Erythroblast (primary cell): ENCODE data around the gene ATG4D.

Source experiments
- GATA1 ChIP-seq: IDR thresholded peaks from 2 replicates; pipeline ENCODE4 v1.6.1; 2011; ENCODE audit warnings: low read depth, mild to moderate bottlenecking, control low read depth, low read length, moderate library complexity
- POLR2A ChIP-seq: IDR thresholded peaks from 2 replicates; pipeline ENCODE4 v1.6.1; 2011; ENCODE audit warnings: mild to moderate bottlenecking, low read length

DNA sequence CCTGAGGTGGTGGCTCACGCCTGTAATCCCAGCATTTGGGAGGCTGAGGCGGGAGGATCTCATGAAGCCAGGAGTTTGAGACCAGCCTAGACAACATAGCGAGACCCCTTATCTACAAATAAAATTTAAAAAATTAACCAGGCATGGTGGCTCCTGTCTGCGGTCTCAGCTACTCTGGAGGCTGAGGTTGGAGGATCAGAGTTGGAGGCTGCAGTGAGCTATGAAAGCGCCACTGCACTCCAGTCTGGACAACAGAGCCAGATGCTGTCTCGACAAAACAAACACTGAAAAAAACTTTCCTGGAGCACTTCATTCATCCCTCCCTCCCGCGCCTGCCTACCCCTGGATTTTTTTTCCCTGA lies 665 bp upstream of the ATG4D start:
- TF ChIP-seq POLR2A (no peak), GATA1 (no peak)
